GM12864 (cell line): ENCODE results near the gene UBXN6.

ENCODE experiments used
- DNase-seq: peaks from one replicate; pipeline ENCODE4 v3.0.0-alpha.2; 2011; ENCODE audit warnings: low read depth
- H3K4me3 ChIP-seq: 2 replicates; pipeline ENCODE4 v1.5.1; 2011; ENCODE audit warnings: mild to moderate bottlenecking, low read depth, low read length, control low read depth
- CTCF ChIP-seq: IDR thresholded peaks from 2 replicates; pipeline ENCODE4 v1.5.1; 2011; ENCODE audit warnings: low read depth, mild to moderate bottlenecking, moderate library complexity, low read length, control low read depth, inconsistent platforms; ENCODE audit errors: missing control alignments

UBXN6 gene

DNA sequence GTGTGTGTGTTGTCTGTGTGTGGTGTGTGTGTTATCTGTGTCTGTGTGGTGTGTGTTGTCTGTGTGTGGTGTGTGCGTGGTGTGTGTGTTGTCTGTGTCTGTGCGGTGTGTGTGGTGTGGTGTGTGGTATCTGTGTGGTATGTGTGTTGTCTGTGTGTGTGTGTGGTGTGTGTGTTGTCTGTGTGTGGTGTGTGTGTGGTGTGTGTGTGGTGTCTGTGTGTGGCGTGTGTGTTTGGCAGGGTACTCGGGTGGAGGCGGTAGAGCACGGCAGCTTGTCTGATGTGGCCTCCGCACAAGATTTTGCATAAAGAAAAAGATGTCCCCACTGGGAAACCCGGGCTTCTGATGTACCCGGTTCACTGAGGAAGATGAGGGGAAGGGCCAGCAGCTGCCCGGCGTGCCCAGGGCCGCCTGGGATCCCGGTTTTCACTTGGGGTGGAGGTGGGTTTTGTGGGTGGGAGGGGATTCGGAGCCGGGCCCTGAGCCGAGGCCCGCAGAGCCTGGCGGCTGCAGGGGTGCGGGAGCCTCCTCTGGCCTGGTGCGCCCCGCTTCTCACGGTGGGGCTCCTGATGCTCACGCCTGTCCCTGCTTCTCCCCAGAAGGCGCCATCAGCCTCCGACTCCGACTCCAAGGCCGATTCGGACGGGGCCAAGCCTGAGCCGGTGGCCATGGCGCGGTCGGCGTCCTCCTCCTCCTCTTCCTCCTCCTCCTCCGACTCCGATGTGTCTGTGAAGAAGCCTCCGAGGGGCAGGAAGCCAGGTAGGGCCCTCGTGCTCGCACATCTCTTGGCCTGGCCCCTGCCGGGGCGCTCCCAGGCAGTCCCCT is 35.7 kb upstream of the UBXN6 start:
- no peak for TF ChIP-seq CTCF
- H3K4me3 ChIP-seq = no peak overlapping the region
- no peak for DNase-seq

GRCh38 chr19:4492337-4493103 is 34.9 kb upstream of the UBXN6 start:
- no peak for DNase-seq
- no peak overlapping the region for H3K4me3 ChIP-seq
- TF ChIP-seq CTCF = no peak

DNA sequence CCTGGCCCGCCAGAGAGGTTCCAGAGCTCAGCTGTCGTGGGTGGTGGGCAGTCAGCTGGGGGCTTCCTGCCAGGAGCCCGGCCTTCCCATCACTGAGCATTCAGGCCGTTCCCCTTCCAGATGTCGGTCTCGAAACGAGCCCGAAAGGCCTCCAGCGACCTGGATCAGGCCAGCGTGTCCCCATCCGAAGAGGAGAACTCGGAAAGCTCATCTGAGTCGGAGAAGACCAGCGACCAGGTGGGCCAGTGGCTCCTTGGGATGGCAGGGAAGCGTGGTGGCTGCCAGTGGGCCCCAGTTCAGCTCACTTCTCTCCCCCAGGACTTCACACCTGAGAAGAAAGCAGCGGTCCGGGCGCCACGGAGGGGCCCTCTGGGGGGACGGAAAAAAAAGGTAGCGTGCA is 33.9 kb upstream of the UBXN6 start:
- TF ChIP-seq CTCF = no peak
- DNase-seq = no peak

GRCh38 chr19:4488496-4488895 is 30.9 kb upstream of the UBXN6 start:
- DNase-seq = no peak
- H3K4me3 ChIP-seq = no peak overlapping the region
- TF ChIP-seq CTCF = no peak

More for the DNA sequence above, 33.9 kb upstream of the UBXN6 start:
- H3K4me3 ChIP-seq = no peak overlapping the region

- TF ChIP-seq CTCF = no peak
- no peak for DNase-seq
- no peak overlapping the region for H3K4me3 ChIP-seq
Measured at GRCh38 chr19:4487572-4487971, 30.0 kb upstream of the UBXN6 start.

- no peak overlapping the region for H3K4me3 ChIP-seq
- no peak for DNase-seq
- TF ChIP-seq CTCF = no peak
Measured at GRCh38 chr19:4483385-4483784, 25.8 kb upstream of the UBXN6 start.
